ENCODE measurements around the gene SLC25A19.
"Not testable (repeated sequence)": the region's sequence is repeated elsewhere in the genome, so short reads cannot be mapped to it uniquely, and the experiment has no call there.

SLC25A19 gene

GRCh38 chr17:75301502-75302206 is 12.4 kb upstream of the SLC25A19 start:
- DNase-seq (ENCODE audit: low read depth): no peak

- DNase-seq (ENCODE audit: low read depth): no peak
These were observed 11.8 kb upstream of the SLC25A19 start for GRCh38 chr17:75301049-75301448.

- DNase-seq (ENCODE audit: low read depth): no peak
These were observed 11.0 kb upstream of the SLC25A19 start for GRCh38 chr17:75300280-75300679.

- no peak for DNase-seq (ENCODE audit: low read depth)
These were observed 6.2 kb upstream of the SLC25A19 start for GRCh38 chr17:75295201-75296158.

- not testable (repeated sequence) for DNase-seq (ENCODE audit: low read depth)
These were observed 3.7 kb upstream of the SLC25A19 start for GRCh38 chr17:75292810-75293448.

GRCh38 chr17:75289832-75290337 is 652 bp upstream of the SLC25A19 start:
- peak; percentile 58 for DNase-seq (ENCODE audit: low read depth)

GRCh38 chr17:75288770-75289114 is 491 bp downstream of the SLC25A19 start:
- DNase-seq (ENCODE audit: low read depth): no peak

GRCh38 chr17:75288359-75288758 is 874 bp downstream of the SLC25A19 start:
- no peak for DNase-seq (ENCODE audit: low read depth)

GRCh38 chr17:75287221-75287620 is 2.0 kb downstream of the SLC25A19 start:
- DNase-seq (ENCODE audit: low read depth): no peak

- DNase-seq (ENCODE audit: low read depth): no peak
These were observed 4.1 kb downstream of the SLC25A19 start for GRCh38 chr17:75285123-75285522.

- DNase-seq (ENCODE audit: low read depth): not testable (repeated sequence)
These were observed 9.0 kb downstream of the SLC25A19 start for GRCh38 chr17:75280189-75280588.

GRCh38 chr17:75277664-75278071 is 11.6 kb downstream of the SLC25A19 start:
- no peak for DNase-seq (ENCODE audit: low read depth)

- no peak for DNase-seq (ENCODE audit: low read depth)
These were observed 15.1 kb downstream of the SLC25A19 start for GRCh38 chr17:75273977-75274708.

GRCh38 chr17:75272848-75273184 is 16.4 kb downstream of the SLC25A19 start:
- no peak for DNase-seq (ENCODE audit: low read depth)

GRCh38 chr17:75271955-75272847 is 17.0 kb downstream of the SLC25A19 start:
- DNase-seq (ENCODE audit: low read depth): no peak

- DNase-seq (ENCODE audit: low read depth): peak; percentile 85
These were observed 17.8 kb downstream of the SLC25A19 start for GRCh38 chr17:75271233-75271954.

- DNase-seq (ENCODE audit: low read depth): no peak
These were observed 18.3 kb downstream of the SLC25A19 start, which contains the start of gene MIF4GD for GRCh38 chr17:75270966-75271232. Gene MIF4GD (minus strand): TSS chr17:75271231. CDS start chr17:75270195, 1,036 bp downstream.

- DNase-seq (ENCODE audit: low read depth): peak; percentile 36
These were observed 18.8 kb downstream of the SLC25A19 start for GRCh38 chr17:75270218-75270965.

GRCh38 chr17:75269844-75270217 is 19.4 kb downstream of the SLC25A19 start:
- no peak for DNase-seq (ENCODE audit: low read depth)

Measured in activated T-helper 9 cell treated with anti-CD3 and anti-CD28 coated beads, Interleukin-2, amount 50 U/mL, for 16 hours (primary cell).